ENCODE results near the gene DGKQ. TPM values are rescaled to one million over a fixed set of nuclear protein-coding genes. Genes with fewer than 3 reads are reported as not detected.

Gene DGKQ
- total RNA-seq, 2 experiments from 2014 or later: 20.5 to 21.3 TPM

DNA sequence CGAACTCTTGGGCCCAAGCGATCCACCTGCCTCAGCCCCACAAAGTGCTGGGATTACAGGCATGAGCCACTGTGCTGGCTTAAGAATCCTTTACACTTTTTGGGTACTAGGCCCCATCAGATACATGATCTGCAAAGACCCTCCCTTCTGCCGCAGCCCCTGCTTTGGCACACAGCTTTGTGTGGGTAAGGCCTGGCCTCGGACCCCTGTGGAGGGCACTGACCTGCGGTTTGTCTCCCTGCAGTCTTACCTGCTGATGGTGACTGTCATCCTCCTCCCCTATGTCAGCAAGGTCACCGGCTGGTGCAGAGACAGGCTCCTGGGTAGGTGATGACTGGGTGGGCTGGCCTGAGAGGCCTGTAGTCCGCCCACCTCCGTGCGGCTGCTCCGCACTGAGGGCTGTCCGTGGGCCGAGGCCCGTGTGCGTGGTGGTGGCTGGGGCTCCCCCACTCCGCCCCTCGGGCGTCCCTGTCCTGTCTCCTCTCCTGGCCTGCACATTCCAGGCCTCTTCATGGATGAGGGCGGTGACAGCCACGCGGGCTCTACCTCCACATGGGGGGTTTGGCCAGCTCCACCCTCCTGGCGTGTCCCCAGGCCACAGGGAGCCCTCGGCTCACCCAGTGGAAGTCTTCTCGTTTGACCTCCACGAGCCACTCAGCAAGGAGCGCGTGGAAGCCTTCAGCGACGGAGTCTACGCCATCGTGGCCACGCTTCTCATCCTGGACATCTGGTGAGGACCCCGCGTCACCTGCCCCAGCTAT lies 18.0 kb downstream of the DGKQ start:
- no peak for DNase-seq
- H3K27ac Mint-ChIP-seq: no peak overlapping the region
- H3K4me1 Mint-ChIP-seq: no peaks in the 10 kb centered on the region
- CTCF ChIA-PET: no interaction called here
- POLR2A ChIA-PET: no interaction called here
- H3K9me3 Mint-ChIP-seq: no peaks in the 10 kb centered on the region
- no peaks in the 10 kb centered on the region for H3K27me3 Mint-ChIP-seq
- no peak overlapping the region for H3K4me3 Mint-ChIP-seq
- peaks cover 4% of the 10 kb centered on the region for H3K36me3 Mint-ChIP-seq (ENCODE audit: low read depth)

GRCh38 chr4:954211-955020 lies 19.0 kb downstream of the DGKQ start:
- POLR2A ChIA-PET: no interaction called here

DNA sequence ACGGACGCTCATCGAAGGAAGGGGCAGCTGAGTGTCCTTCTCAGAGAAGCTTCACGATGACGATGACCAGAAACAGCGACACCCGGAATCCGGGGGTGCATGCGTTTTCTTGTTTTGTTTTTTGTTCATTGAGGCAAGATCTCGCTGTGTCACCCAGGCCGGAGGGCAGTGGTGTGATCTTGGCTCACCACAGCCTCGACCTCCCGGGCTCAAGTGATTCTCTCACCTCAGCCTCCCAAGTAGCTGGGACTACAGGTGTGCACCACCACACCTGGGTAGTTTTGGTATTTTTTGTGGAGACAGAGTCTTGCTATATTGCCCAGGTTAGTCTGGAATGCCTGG lies 19.8 kb downstream of the DGKQ start:
- Mint-ChIP-seq H3K9me3 (no peaks in the 10 kb centered on the region), H3K4me3 (no peak overlapping the region), H3K36me3 (ENCODE audit: low read depth) (peaks cover 2% of the 10 kb centered on the region), H3K27ac (no peak overlapping the region), H3K27me3 (no peaks in the 10 kb centered on the region), H3K4me1 (no peaks in the 10 kb centered on the region)
- DNase-seq: no peak
- ChIA-PET CTCF (no interaction called here), POLR2A (no interaction called here)

More at GRCh38 chr4:954211-955020, 19.0 kb downstream of the DGKQ start:
- Mint-ChIP-seq H3K27me3 (no peaks in the 10 kb centered on the region), H3K9me3 (no peaks in the 10 kb centered on the region), H3K4me3 (no peak overlapping the region), H3K36me3 (ENCODE audit: low read depth) (peaks cover 4% of the 10 kb centered on the region), H3K4me1 (no peaks in the 10 kb centered on the region), H3K27ac (no peak overlapping the region)
- CTCF ChIA-PET: no interaction called here
- DNase-seq: no peak

DNA sequence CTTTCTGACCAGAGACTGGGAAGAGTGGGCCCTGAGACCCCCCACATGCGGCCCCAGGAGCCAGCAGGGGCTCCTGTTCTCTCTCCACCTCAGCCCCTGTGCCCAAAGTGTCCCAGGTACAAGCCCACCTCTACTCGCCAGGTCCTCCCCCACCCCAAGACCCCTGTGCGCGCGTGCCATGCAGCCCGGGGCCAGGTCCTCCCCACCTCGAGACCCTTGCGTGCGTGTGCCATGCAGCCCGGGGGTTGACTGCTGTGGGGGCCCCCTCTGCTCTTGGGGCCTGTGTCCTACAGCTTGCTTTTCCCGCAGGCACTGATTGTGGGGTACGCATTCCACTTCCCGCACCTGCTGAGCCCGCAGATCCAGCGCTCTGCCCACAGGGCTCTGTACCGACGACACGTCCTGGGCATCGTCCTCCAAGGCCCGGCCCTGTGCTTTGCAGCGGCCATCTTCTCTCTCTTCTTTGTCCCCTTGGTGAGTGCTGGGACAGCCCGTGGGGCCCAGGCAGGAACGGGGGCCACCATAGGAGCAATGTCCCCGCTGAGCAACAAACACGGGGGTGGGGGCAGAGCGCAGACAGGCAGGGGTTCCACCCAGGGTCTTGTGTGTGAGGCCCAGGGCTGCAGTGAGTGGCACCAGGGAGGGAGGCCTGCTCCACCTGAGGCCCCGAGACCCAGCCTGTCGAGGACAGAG lies 20.3 kb downstream of the DGKQ start:
- H3K36me3 Mint-ChIP-seq (ENCODE audit: low read depth): peaks cover 2% of the 10 kb centered on the region
- ChIA-PET POLR2A (no interaction called here), CTCF (no interaction called here)
- no peaks in the 10 kb centered on the region for H3K9me3 Mint-ChIP-seq
- H3K4me1 Mint-ChIP-seq: no peaks in the 10 kb centered on the region
- H3K27ac Mint-ChIP-seq: no peak overlapping the region
- H3K27me3 Mint-ChIP-seq: no peaks in the 10 kb centered on the region
- DNase-seq: no peak
- no peak overlapping the region for H3K4me3 Mint-ChIP-seq

DNA sequence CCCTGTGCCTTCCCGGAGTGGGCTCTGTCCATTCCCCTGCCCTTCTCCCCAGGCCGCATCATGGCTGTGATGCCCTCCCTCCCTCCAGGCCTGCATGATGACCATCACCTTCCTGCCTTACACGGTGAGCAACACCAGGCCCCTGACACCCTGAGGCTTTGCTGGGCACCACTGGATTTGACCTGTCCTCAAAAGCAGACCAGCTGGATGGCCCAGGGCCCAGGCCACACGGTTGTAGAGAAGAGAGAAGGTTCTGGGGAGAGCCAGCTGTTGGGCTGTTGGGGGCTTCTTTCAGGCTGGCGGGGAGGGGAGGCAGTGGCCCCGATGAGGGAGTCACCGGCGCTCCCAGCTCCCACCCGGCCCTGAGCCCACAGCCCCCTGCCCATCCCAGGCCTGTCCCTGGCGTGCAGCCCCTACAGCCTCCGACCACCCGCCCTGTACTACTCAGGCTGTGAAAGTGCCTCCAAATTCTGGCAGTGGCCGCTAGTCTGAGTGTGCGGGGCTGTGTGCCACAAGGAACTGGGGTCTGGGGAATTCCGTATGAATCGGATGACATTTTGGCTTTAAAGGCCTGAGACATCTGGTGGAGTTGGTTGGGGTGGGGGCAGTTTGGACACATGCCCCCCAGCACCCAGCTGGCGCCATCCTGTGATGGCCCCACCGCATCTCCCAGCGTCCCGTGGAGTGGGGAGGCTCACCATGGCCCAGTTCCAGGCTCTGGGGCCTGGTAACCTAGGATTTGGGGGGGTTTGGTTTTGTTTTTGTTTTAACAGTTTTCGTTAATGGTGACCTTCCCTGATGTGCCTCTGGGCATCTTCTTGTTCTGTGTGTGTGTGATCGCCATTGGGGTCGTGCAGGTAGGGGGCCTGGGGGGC lies 21.5 kb downstream of the DGKQ start:
- no peak for DNase-seq
- no peak overlapping the region for H3K4me3 Mint-ChIP-seq
- no peak overlapping the region for H3K27ac Mint-ChIP-seq
- H3K36me3 Mint-ChIP-seq (ENCODE audit: low read depth): peaks cover 2% of the 10 kb centered on the region
- POLR2A ChIA-PET: no interaction called here
- CTCF ChIA-PET: no interaction called here
- H3K9me3 Mint-ChIP-seq: no peaks in the 10 kb centered on the region
- H3K4me1 Mint-ChIP-seq: no peaks in the 10 kb centered on the region
- no peaks in the 10 kb centered on the region for H3K27me3 Mint-ChIP-seq

DNA sequence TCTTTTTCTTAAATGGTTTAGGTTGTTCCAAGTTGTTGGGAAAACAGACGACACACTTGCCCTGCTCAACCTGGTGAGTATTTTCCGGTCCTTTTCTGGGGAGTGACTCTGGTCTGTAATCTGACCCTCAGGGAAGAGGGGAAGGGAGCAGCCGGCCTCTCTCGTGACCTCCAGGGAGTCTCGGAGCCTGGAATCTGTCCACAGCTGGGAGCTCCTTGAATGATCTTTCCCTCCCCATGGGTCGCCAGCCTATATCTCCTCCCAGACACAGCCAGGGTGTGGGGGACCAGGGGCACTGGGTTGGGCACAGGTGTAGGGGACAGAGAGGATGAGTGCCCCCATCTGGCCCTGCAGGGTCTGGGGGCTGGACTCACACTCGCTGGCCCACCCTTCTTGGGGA lies 22.2 kb downstream of the DGKQ start:
- no peak overlapping the region for H3K4me3 Mint-ChIP-seq
- ChIA-PET POLR2A (no interaction called here), CTCF (no interaction called here)
- H3K9me3 Mint-ChIP-seq: no peaks in the 10 kb centered on the region
- H3K27ac Mint-ChIP-seq: no peak overlapping the region
- no peaks in the 10 kb centered on the region for H3K4me1 Mint-ChIP-seq
- H3K27me3 Mint-ChIP-seq: no peaks in the 10 kb centered on the region
- H3K36me3 Mint-ChIP-seq (ENCODE audit: low read depth): peaks cover 2% of the 10 kb centered on the region
- no peak for DNase-seq

DNA sequence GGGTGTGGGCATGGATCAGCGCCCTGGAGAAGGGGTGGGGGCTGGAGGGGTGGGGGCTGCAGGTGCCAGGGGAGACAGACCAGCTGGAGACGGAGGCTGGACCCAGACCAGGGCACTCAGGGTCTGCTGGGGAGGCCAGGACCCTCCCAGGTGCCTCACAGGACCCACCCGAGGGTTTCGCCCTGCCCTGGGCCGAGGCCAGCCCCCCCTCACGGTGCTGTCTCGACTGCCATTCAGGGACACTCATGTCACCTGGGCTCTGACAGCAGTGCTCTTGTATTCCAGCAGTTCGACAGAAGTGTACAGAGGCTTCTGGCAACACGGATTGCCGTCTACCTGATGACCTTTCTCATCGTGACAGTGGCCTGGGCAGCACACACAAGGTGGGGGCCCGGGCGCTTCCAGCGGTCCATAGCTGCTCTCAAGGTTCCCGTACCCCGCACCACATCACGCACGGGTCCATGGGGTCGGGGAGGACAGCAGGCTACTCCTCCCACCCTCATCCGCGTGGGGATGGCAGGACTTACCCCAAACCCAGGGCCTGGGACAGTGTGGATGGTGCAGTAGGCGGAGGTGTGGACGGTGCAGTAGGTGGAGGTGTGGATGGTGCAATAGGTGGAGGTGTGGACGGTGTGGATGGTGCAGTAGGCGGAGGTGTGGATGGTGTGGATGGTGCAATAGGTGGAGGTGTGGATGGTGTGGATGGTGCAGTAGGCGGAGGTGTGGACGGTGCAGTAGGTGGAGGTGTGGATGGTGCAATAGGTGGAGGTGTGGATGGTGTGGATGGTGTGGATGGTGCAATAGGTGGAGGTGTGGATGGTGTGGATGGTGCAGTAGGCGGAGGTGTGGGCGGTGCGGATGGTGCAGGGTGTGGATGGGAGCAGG lies 23.0 kb downstream of the DGKQ start:
- Mint-ChIP-seq H3K27me3 (no peaks in the 10 kb centered on the region), H3K36me3 (ENCODE audit: low read depth) (peaks cover 2% of the 10 kb centered on the region), H3K27ac (no peak overlapping the region), H3K4me1 (no peaks in the 10 kb centered on the region), H3K4me3 (no peak overlapping the region), H3K9me3 (no peaks in the 10 kb centered on the region)
- POLR2A ChIA-PET: no interaction called here
- CTCF ChIA-PET: no interaction called here
- no peak for DNase-seq

DNA sequence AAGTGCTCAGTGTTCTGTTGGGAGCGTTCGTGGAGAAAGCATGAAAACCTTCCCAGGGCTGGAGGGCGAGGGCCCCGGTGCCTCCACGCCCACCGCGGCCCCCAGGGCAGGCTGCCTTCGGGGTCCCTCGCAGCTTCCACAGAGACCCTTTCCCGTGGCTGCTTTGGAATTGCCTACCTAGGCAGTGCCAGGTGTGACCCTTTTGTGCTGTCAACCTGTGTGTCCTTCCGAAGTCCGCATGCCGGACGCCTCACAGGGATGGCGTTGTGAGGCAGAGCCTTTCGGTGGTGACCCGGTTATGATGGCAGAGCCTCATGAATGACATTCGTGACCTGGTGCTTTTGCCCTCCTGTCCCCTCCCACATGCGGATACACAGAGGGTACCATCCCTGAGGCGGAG lies 23.7 kb downstream of the DGKQ start:
- Mint-ChIP-seq H3K9me3 (no peaks in the 10 kb centered on the region), H3K36me3 (ENCODE audit: low read depth) (peaks cover under 1% of the 10 kb centered on the region), H3K27ac (no peak overlapping the region), H3K4me1 (no peaks in the 10 kb centered on the region), H3K27me3 (no peaks in the 10 kb centered on the region), H3K4me3 (no peak overlapping the region)
- DNase-seq: no peak
- ChIA-PET POLR2A (no interaction called here), CTCF (no interaction called here)

DNA sequence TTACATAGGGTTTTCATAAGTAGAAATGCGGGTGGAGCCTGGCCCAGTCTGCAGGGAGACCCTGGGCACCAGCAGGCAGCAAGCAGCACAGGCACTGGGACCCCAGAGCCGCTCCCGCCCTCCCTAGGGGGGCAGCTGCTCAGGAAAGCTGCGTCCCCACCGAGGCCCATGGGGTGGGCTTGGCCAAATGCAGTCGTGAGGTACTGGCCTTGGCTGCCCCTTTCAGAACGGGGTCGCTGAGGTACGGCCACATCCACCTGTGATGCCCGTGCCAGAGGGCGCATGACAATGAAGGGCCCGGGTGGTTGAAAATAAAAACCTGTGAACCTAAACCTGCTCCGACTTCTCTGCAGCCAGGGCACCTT lies 24.5 kb downstream of the DGKQ start:
- ChIA-PET CTCF (interaction anchor here (1.1 kb wide), 1 partner anchor 17 kb away, joined by 3 read pairs; the partner anchor contains the start of genes GAK and TMEM175), POLR2A (no interaction called here)
- no peak for DNase-seq
- Mint-ChIP-seq H3K27ac (no peak overlapping the region), H3K4me3 (no peak overlapping the region), H3K9me3 (no peaks in the 10 kb centered on the region), H3K27me3 (no peaks in the 10 kb centered on the region), H3K36me3 (ENCODE audit: low read depth) (no peaks in the 10 kb centered on the region), H3K4me1 (no peaks in the 10 kb centered on the region)

GRCh38 chr4:948101-948935 lies 25.1 kb downstream of the DGKQ start:
- H3K36me3 Mint-ChIP-seq (ENCODE audit: low read depth): no peaks in the 10 kb centered on the region
- no peak overlapping the region for H3K27ac Mint-ChIP-seq
- H3K27me3 Mint-ChIP-seq: no peaks in the 10 kb centered on the region
- DNase-seq: no peak
- no peak overlapping the region for H3K4me3 Mint-ChIP-seq
- H3K4me1 Mint-ChIP-seq: no peaks in the 10 kb centered on the region
- CTCF ChIA-PET: interaction anchor here (0.6 to 1.1 kb wide), 2 partner anchors 14 to 16 kb away, joined by 3 read pairs; partner anchors contain the start of genes GAK and TMEM175
- POLR2A ChIA-PET: no interaction called here
- no peaks in the 10 kb centered on the region for H3K9me3 Mint-ChIP-seq

DNA sequence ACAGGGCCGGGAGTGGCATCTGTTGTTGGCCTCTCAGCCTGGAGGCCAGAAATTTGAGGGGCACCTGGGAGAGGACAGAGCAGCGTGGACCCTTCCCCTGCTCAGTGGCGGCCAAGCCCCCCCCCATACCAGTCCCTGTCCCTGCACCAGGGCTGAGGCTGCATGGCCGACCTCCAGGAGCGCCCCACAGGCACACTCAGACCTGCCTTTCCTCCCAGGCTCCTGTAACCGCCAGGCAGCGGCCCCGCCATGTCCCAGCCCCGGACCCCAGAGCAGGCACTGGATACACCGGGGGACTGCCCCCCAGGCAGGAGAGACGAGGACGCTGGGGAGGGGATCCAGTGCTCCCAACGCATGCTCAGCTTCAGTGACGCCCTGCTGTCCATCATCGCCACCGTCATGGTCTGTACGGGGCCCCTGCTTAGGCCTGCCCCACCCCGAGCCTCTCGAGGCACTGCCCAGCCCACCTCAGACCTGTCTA lies 25.8 kb downstream of the DGKQ start:
- no peak overlapping the region for H3K27ac Mint-ChIP-seq
- DNase-seq: no peak
- no peaks in the 10 kb centered on the region for H3K36me3 Mint-ChIP-seq (ENCODE audit: low read depth)
- H3K27me3 Mint-ChIP-seq: no peaks in the 10 kb centered on the region
- POLR2A ChIA-PET: no interaction called here
- H3K4me1 Mint-ChIP-seq: no peaks in the 10 kb centered on the region
- no peaks in the 10 kb centered on the region for H3K9me3 Mint-ChIP-seq
- H3K4me3 Mint-ChIP-seq: no peak overlapping the region
- CTCF ChIA-PET: interaction anchor here (1.1 kb wide), 1 partner anchor 15 kb away, joined by 3 read pairs; the partner anchor contains the start of genes GAK and TMEM175

Data from activated CD4-positive, alpha-beta T cell treated with anti-CD3 and anti-CD28 coated beads, Interleukin-2, amount 10 ng/mL, durations not matched to agents 7 days and 5 days (primary cell).